ENCODE data around the gene MEIOSIN.

Gene MEIOSIN

GRCh38 chr19:45801603-45802175 lies 68.5 kb downstream of the MEIOSIN start:
- no peak for DNase-seq

- no peak for DNase-seq
Observed at GRCh38 chr19:45804140-45804958, 71.1 kb downstream of the MEIOSIN start.

- no peak for DNase-seq
Observed at GRCh38 chr19:45804959-45805230, 71.7 kb downstream of the MEIOSIN start.

GRCh38 chr19:45805719-45806118 lies 72.5 kb downstream of the MEIOSIN start:
- no peak for DNase-seq

GRCh38 chr19:45809643-45810159 lies 76.5 kb downstream of the MEIOSIN start:
- DNase-seq, result peak; percentile 62

GRCh38 chr19:45812297-45812696 lies 79.1 kb downstream of the MEIOSIN start:
- DNase-seq, result no peak

Data from activated CD4-positive, alpha-beta T cell treated with anti-CD3 and anti-CD28 coated beads, Interleukin-2, amount 50 U/mL, for 16 hours (primary cell).